Astrocyte of the cerebellum (primary cell): ENCODE measurements around the gene PPFIBP1.

Source experiments
- DNase-seq: peaks from one replicate; pipeline ENCODE4 v3.0.0-alpha.2; 2011; ENCODE audit warnings: low read depth
- H3K4me3 ChIP-seq: 2 replicates; pipeline ENCODE4 v1.5.1; 2011; ENCODE audit warnings: mild to moderate bottlenecking, low read depth, low read length, moderate library complexity
- in situ Hi-C: cut with HindIII; loops from 2 replicates; pipeline ENCODE4 v1.10.0; 2017; ENCODE audit warnings: low sequenced_read_pairs
- TF ChIP-seq, protein P1 (sequence below): IDR thresholded peaks from 2 replicates; pipeline ENCODE4 v1.5.1; 2012; ENCODE audit warnings: low read length, low read depth, moderate library complexity, mild to moderate bottlenecking; ENCODE audit errors: missing control alignments

PPFIBP1 gene

DNA sequence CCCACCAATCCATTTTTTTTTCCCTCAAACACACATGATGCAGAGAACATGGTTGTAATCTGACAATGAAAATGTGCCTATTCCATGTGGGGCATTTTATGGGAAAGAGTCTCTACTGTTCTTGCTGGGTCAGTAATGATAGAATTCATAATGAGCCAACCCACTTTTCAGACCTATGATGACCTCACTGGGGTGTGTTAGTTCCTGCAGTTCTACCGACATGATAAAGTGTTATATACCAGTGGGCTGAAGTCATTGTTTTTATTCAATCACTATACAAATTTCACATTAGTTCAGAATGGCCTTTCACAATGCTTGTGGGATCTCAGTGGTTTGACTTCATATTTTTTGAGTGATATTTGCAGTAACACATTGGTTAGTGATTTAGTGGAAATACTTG lies 47.5 kb downstream of the PPFIBP1 start:
- no peak overlapping the region for H3K4me3 ChIP-seq
- TF ChIP-seq, protein P1, sequence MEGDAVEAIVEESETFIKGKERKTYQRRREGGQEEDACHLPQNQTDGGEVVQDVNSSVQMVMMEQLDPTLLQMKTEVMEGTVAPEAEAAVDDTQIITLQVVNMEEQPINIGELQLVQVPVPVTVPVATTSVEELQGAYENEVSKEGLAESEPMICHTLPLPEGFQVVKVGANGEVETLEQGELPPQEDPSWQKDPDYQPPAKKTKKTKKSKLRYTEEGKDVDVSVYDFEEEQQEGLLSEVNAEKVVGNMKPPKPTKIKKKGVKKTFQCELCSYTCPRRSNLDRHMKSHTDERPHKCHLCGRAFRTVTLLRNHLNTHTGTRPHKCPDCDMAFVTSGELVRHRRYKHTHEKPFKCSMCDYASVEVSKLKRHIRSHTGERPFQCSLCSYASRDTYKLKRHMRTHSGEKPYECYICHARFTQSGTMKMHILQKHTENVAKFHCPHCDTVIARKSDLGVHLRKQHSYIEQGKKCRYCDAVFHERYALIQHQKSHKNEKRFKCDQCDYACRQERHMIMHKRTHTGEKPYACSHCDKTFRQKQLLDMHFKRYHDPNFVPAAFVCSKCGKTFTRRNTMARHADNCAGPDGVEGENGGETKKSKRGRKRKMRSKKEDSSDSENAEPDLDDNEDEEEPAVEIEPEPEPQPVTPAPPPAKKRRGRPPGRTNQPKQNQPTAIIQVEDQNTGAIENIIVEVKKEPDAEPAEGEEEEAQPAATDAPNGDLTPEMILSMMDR = no peak
- in situ Hi-C loops = no loop called here
- DNase-seq = peak; percentile 91

GRCh38 chr12:27572486-27573255 lies 48.7 kb downstream of the PPFIBP1 start:
- TF ChIP-seq, protein P1 = no peak
- no peak overlapping the region for H3K4me3 ChIP-seq
- in situ Hi-C loops = no loop called here
- no peak for DNase-seq

DNA sequence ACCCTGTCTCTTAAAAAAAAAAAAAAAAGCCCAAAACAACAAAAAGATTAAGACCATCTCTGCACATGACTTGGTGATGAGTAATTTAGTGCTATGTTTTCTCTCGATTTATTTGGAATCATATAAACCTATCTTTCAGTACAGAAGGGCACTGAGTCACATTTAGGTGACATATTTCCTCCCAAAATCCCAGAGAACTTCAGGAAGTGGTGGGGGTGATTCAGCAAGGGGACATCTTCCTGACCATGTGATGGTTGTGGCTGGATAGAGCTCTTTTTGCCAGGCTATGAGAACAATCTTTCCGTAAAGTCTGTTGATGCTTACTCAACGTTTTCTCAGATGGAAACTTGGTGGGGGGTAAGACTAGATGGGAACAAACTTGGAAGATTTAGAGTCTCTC lies 50.0 kb downstream of the PPFIBP1 start:
- TF ChIP-seq, protein P1 = no peak
- in situ Hi-C loops = no loop called here
- no peak overlapping the region for H3K4me3 ChIP-seq
- DNase-seq = peak; percentile 86

GRCh38 chr12:27575090-27575761 lies 51.2 kb downstream of the PPFIBP1 start:
- in situ Hi-C loops = no loop called here
- TF ChIP-seq, protein P1 = no peak
- no peak overlapping the region for H3K4me3 ChIP-seq

GRCh38 chr12:27575762-27576118 lies 51.7 kb downstream of the PPFIBP1 start:
- no peak for DNase-seq
- in situ Hi-C loops = no loop called here
- H3K4me3 ChIP-seq = no peak overlapping the region
- TF ChIP-seq, protein P1 = no peak

More at GRCh38 chr12:27575090-27575761, 51.2 kb downstream of the PPFIBP1 start:
- no peak for DNase-seq

GRCh38 chr12:27576667-27577347 lies 52.8 kb downstream of the PPFIBP1 start:
- DNase-seq = no peak
- H3K4me3 ChIP-seq = no peak overlapping the region
- in situ Hi-C loops = no loop called here
- TF ChIP-seq, protein P1 = no peak
